ENCODE results near the gene RBBP8NL. TPM values are rescaled to one million over a fixed set of nuclear protein-coding genes. Genes with fewer than 3 reads are reported as not detected.

RBBP8NL gene
- total RNA-seq, 1 experiment from 2014 or later = 39.2 TPM

- Histone ChIP-seq H3K9me3 (no peaks in the 10 kb centered on the region), H3K4me3 (ENCODE audit: low read depth, low read length) (no peak overlapping the region), H3K36me3 (ENCODE audit: control insufficient read depth, insufficient read depth, low read length) (no peaks in the 10 kb centered on the region), H3K27me3 (replicated peaks; ENCODE audit: control insufficient read depth, insufficient read depth, low read length) (no peaks in the 10 kb centered on the region), H3K4me1 (peaks cover 32% of the 10 kb centered on the region)
- BruUV-seq (replicated peaks) = no TSS peak
- no peaks in the 10 kb centered on the region for H3K9me3 Mint-ChIP-seq (ENCODE audit: unreplicated experiment)
- H3K27ac Mint-ChIP-seq (ENCODE audit: unreplicated experiment) = peak overlapping the region; percentile 44
- no peaks in the 10 kb centered on the region for H3K27me3 Mint-ChIP-seq (ENCODE audit: insufficient read depth, unreplicated experiment)
- peaks cover 21% of the 10 kb centered on the region for H3K4me1 Mint-ChIP-seq (ENCODE audit: low read depth, unreplicated experiment)
- ChIA-PET POLR2A (interaction anchor here (1.4 kb wide), 1 partner anchor 15 kb away, joined by 4 read pairs; no protein-coding TSS in a partner anchor), CTCF (interaction anchor here (0.7 kb wide), 1 partner anchor 54 kb away, joined by 4 read pairs; no protein-coding TSS in a partner anchor)
- intact Hi-C loops (cut with micrococcal nuclease; ENCODE audit: unreplicated experiment) = no loop called here
- no peak for DNase-seq
- H3K4me3 Mint-ChIP-seq (ENCODE audit: unreplicated experiment) = no peak overlapping the region
- no peak for TF ChIP-seq CTCF (IDR thresholded peaks at IDR 0.05; ENCODE audit: insufficient read depth in 1 of 2, low read depth in 1 of 2, low read length in 1 of 2, severe bottlenecking in 1 of 2, unreplicated experiment in 1 of 2)
- no peaks in the 10 kb centered on the region for H3K36me3 Mint-ChIP-seq (ENCODE audit: insufficient read depth, unreplicated experiment)
These were observed 18.4 kb upstream of the RBBP8NL start for GRCh38 chr20:62445553-62446340.

- no peak for TF ChIP-seq CTCF (IDR thresholded peaks at IDR 0.05; ENCODE audit: insufficient read depth in 1 of 2, low read depth in 1 of 2, low read length in 1 of 2, severe bottlenecking in 1 of 2, unreplicated experiment in 1 of 2)
- ChIA-PET POLR2A (interaction anchor here (1.4 kb wide), 1 partner anchor 14 kb away, joined by 4 read pairs; no protein-coding TSS in a partner anchor), CTCF (interaction anchor here (0.7 kb wide), 1 partner anchor 108 kb away, joined by 4 read pairs; no protein-coding TSS in a partner anchor)
- H3K4me1 Mint-ChIP-seq (ENCODE audit: low read depth, unreplicated experiment) = peaks cover 22% of the 10 kb centered on the region
- no peaks in the 10 kb centered on the region for H3K27me3 Mint-ChIP-seq (ENCODE audit: insufficient read depth, unreplicated experiment)
- Histone ChIP-seq H3K4me3 (ENCODE audit: low read depth, low read length) (no peak overlapping the region), H3K4me1 (peaks cover 28% of the 10 kb centered on the region), H3K36me3 (ENCODE audit: control insufficient read depth, insufficient read depth, low read length) (no peaks in the 10 kb centered on the region), H3K27me3 (replicated peaks; ENCODE audit: control insufficient read depth, insufficient read depth, low read length) (no peaks in the 10 kb centered on the region), H3K9me3 (no peaks in the 10 kb centered on the region)
- no peaks in the 10 kb centered on the region for H3K36me3 Mint-ChIP-seq (ENCODE audit: insufficient read depth, unreplicated experiment)
- no peak overlapping the region for H3K27ac Mint-ChIP-seq (ENCODE audit: unreplicated experiment)
- H3K4me3 Mint-ChIP-seq (ENCODE audit: unreplicated experiment) = no peak overlapping the region
- no peak for DNase-seq
- BruUV-seq (replicated peaks) = no TSS peak
- H3K9me3 Mint-ChIP-seq (ENCODE audit: unreplicated experiment) = no peaks in the 10 kb centered on the region
- intact Hi-C loops (cut with micrococcal nuclease; ENCODE audit: unreplicated experiment) = no loop called here
These were observed 16.9 kb upstream of the RBBP8NL start for GRCh38 chr20:62444286-62444685.

GRCh38 chr20:62441987-62442539 is 14.7 kb upstream of the RBBP8NL start:
- Histone ChIP-seq H3K9me3 (no peaks in the 10 kb centered on the region), H3K27me3 (replicated peaks; ENCODE audit: control insufficient read depth, insufficient read depth, low read length) (no peaks in the 10 kb centered on the region), H3K36me3 (ENCODE audit: control insufficient read depth, insufficient read depth, low read length) (no peaks in the 10 kb centered on the region), H3K4me3 (ENCODE audit: low read depth, low read length) (no peak overlapping the region), H3K4me1 (peaks cover 26% of the 10 kb centered on the region)
- no TSS peak for BruUV-seq (replicated peaks)
- ChIA-PET POLR2A (no interaction called here), CTCF (no interaction called here)
- intact Hi-C loops (cut with micrococcal nuclease; ENCODE audit: unreplicated experiment) = no loop called here
- Mint-ChIP-seq H3K9me3 (ENCODE audit: unreplicated experiment) (no peaks in the 10 kb centered on the region), H3K36me3 (ENCODE audit: insufficient read depth, unreplicated experiment) (no peaks in the 10 kb centered on the region), H3K4me1 (ENCODE audit: low read depth, unreplicated experiment) (peaks cover 20% of the 10 kb centered on the region), H3K4me3 (ENCODE audit: unreplicated experiment) (no peak overlapping the region), H3K27me3 (ENCODE audit: insufficient read depth, unreplicated experiment) (no peaks in the 10 kb centered on the region), H3K27ac (ENCODE audit: unreplicated experiment) (no peak overlapping the region)
- no peak for DNase-seq
- TF ChIP-seq CTCF (IDR thresholded peaks at IDR 0.05; ENCODE audit: insufficient read depth in 1 of 2, low read depth in 1 of 2, low read length in 1 of 2, severe bottlenecking in 1 of 2, unreplicated experiment in 1 of 2) = no peak
